Ovary (tissue), 9 donors: ENCODE data around the gene ATP2C2. TPM values are rescaled to one million over a fixed set of nuclear protein-coding genes. Genes with fewer than 3 reads are reported as not detected.

Experiments used
- DNase-seq, 5 donors: peaks; one replicate each; pipeline ENCODE4 v3.0.0-alpha.2; 2019 to 2020
- H3K27ac ChIP-seq, 2 donors: fragments of 200-600 bp; one replicate each; pipeline versions ENCODE4 v1.5.1 to v1.8.0; 2019 to 2022
- H3K27me3 ChIP-seq: fragments of 200-600 bp; one replicate; pipeline ENCODE4 v1.8.0; 2022
- H3K36me3 ChIP-seq: fragments of 200-600 bp; sonication (generic); one replicate; pipeline ENCODE4 v1.5.1; 2019
- H3K4me1 ChIP-seq: one replicate; pipeline ENCODE4 v1.8.1; 2013; ENCODE audit warnings: mild to moderate bottlenecking, moderate library complexity; ENCODE audit not compliant: insufficient read depth
- H3K4me3 ChIP-seq: fragments of 200-600 bp; sonication (generic); one replicate; pipeline ENCODE4 v1.5.1; 2017
- H3K9me3 ChIP-seq, 2 donors: fragments of 200-600 bp in 1 of 2; sonication (generic) in 1 of 2; one replicate each; pipeline versions ENCODE4 v1.5.1 to v1.8.1; 2013 to 2019; ENCODE audit warnings: mild to moderate bottlenecking in 1 of 2, moderate library complexity in 1 of 2
- CTCF ChIP-seq, 3 donors: fragments of 450-650 bp in 2 of 3; fragments of 200-600 bp in 1 of 3; IDR thresholded peaks; one replicate each; pipeline versions ENCODE4 v1.5.1 to v1.8.0; 2016 to 2022; ENCODE audit warnings: antibody characterized with exemption in 3 of 3, mild to moderate bottlenecking in 1 of 3
- EP300 ChIP-seq: sonication (generic); formaldehyde crosslinking; IDR thresholded peaks from one replicate; pipeline ENCODE4 v1.6.1; 2017; ENCODE audit warnings: antibody characterized with exemption
- POLR2A ChIP-seq: fragments of 450-650 bp; IDR thresholded peaks from one replicate; pipeline ENCODE4 v1.6.1; 2017; ENCODE audit warnings: antibody characterized with exemption, mild to moderate bottlenecking, moderate library complexity
- WGBS, 3 donors: extraction: QIAGEN DNeasy Blood & Tissue Kit in 1 of 3; methylation state at CpG; one replicate each; pipeline versions ENCODE4 v1.1.5 to v1.1.7; 2013 to 2017; 5-methylcytosine and 5-hydroxymethylcytosine counted together
- intact Hi-C, 4 donors: fragments of 100-400 bp; cut with DNase I; formaldehyde crosslinking; loops; one replicate each; pipeline versions ENCODE4 v1.11.0 to v1.15.1; 2022 to 2023
- polyA plus RNA-seq, 2 donors: library from polyadenylated mRNA; stranded (reverse); fragments of 200-250 nt in 1 of 2; fragments of 350-450 nt in 1 of 2; fragmentation: Illumina TruSeq in 1 of 2; extraction: RNeasy Lipid Tissue Mini Kit (QIAGEN cat#74804) in 1 of 2; gene quantifications; one replicate each; pipeline ENCODE4 v1.2.3, GENCODE V29; 2013 to 2014
- total RNA-seq, 7 donors: library from RNA; depleted of rRNA in 2 of 7; stranded (reverse); fragments of >200 nt in 2 of 7; fragmentation: NEBNext Ultra II Directional in 3 of 7; extraction: Animal tissue kit (Norgen Biotek cat#: 25700) in 3 of 7; gene quantifications; one replicate each; pipeline versions ENCODE4 v1.1.0 to v1.2.4, GENCODE V29; 2016 to 2023
- donor health status: DM: no; HTN: no; CAD: no; lungs with moderate emphysema.
- donor health status: DM: no; HTN: no; CAD: no.
- donor health status: Bipolar disorder and iron deficiency.
- donor health status: DM: yes; HTN: yes; CAD: no.
- donor health status: DM: no; HTN: no; CAD: no.
- donor health status: DM: yes; HTN: yes; CAD: no.

Gene ATP2C2
- total and polyA plus RNA-seq, 9 donors, result 0.10 to 8.5 (median 1.3) TPM; not detected in 3

- Histone ChIP-seq H3K27me3 (no peaks in the 10 kb centered on the region), H3K4me1 (no peaks in the 10 kb centered on the region), H3K36me3 (no peaks in the 10 kb centered on the region), H3K9me3 (no peaks in the 10 kb centered on the region), H3K4me3 (no peak overlapping the region), H3K27ac (no peak overlapping the region)
- intact Hi-C loops, result no loop called here
- DNase-seq, result no peak
- no peak for TF ChIP-seq EP300
- TF ChIP-seq CTCF (IDR thresholded peaks at IDR 0.05), result no peak
- TF ChIP-seq POLR2A, result no peak
- 83 to 87% (median 85%) methylated on average over 12 of the region's 12 CpGs for WGBS, 3 donors
These were observed 58.5 kb downstream of the ATP2C2 start for GRCh38 chr16:84426804-84427203.

- 80 to 87% (median 80%) methylated on average over 8 of the region's 8 CpGs for WGBS, 3 donors
- DNase-seq, result no peak
- no peak overlapping the region for H3K4me3 ChIP-seq
These were observed 59.2 kb downstream of the ATP2C2 start for GRCh38 chr16:84427553-84427952.

GRCh38 chr16:84430860-84431259 lies 62.5 kb downstream of the ATP2C2 start:
- no peak for DNase-seq
- no peak for TF ChIP-seq EP300
- TF ChIP-seq POLR2A, result no peak
- TF ChIP-seq CTCF (IDR thresholded peaks at IDR 0.05), result no peak
- intact Hi-C loops, result no loop called here

More at GRCh38 chr16:84427553-84427952, 59.2 kb downstream of the ATP2C2 start:
- no peaks in the 10 kb centered on the region for H3K9me3 ChIP-seq
- H3K4me1 ChIP-seq, result no peaks in the 10 kb centered on the region
- H3K36me3 ChIP-seq, result no peaks in the 10 kb centered on the region
- H3K27ac ChIP-seq, result no peak overlapping the region
- H3K27me3 ChIP-seq, result no peaks in the 10 kb centered on the region
- TF ChIP-seq EP300 (no peak), POLR2A (no peak), CTCF (IDR thresholded peaks at IDR 0.05) (no peak)
- intact Hi-C loops, result no loop called here

GRCh38 chr16:84434800-84435199 lies 66.5 kb downstream of the ATP2C2 start:
- intact Hi-C loops, result no loop called here
- 69 to 76% (median 76%) methylated on average over 5 of the region's 5 CpGs for WGBS, 3 donors
- Histone ChIP-seq H3K4me3 (no peak overlapping the region), H3K9me3 (no peaks in the 10 kb centered on the region), H3K27ac (no peak overlapping the region), H3K27me3 (no peaks in the 10 kb centered on the region), H3K4me1 (no peaks in the 10 kb centered on the region), H3K36me3 (no peaks in the 10 kb centered on the region)
- DNase-seq, result no peak
- TF ChIP-seq POLR2A, result no peak
- TF ChIP-seq EP300, result no peak
- no peak for TF ChIP-seq CTCF (IDR thresholded peaks at IDR 0.05)

More at GRCh38 chr16:84430860-84431259, 62.5 kb downstream of the ATP2C2 start:
- 30 to 83% (median 76%) methylated on average over 4 of the region's 4 CpGs for WGBS, 3 donors
- H3K4me3 ChIP-seq, result no peak overlapping the region
- H3K9me3 ChIP-seq, result no peaks in the 10 kb centered on the region
- H3K4me1 ChIP-seq, result no peaks in the 10 kb centered on the region
- H3K27ac ChIP-seq, result no peak overlapping the region
- no peaks in the 10 kb centered on the region for H3K36me3 ChIP-seq
- no peaks in the 10 kb centered on the region for H3K27me3 ChIP-seq
